T-cell (primary cell): ENCODE data around the gene FOXP1. TPM values are rescaled to one million over a fixed set of nuclear protein-coding genes. Genes with fewer than 3 reads are reported as not detected.
"Not testable (repeated sequence)": the region's sequence is repeated elsewhere in the genome, so short reads cannot be mapped to it uniquely, and the experiment has no call there.

Source experiments
- ATAC-seq, 4 experiments: fragments of 200-7000 bp in 3 of 4; fragments of 150-1000 bp in 1 of 4; cut with Tn5 transposase; replicated peaks in 1 of 4; 1 replicate in 3 of 4; 2 replicates in 1 of 4; pipeline ENCODE4 v1.10.0; 2021; ENCODE audit warnings: moderate library complexity in 3 of 4, mild to moderate bottlenecking in 2 of 4, moderate number of reproducible peaks in 1 of 4
- CTCF ChIA-PET, 2 donors: fragments of 300-600 bp; sonication (Branson Sonifier 250); formaldehyde crosslinking; loops; one replicate each; lab custom pipeline; 2022; ENCODE audit warnings: antibody characterized with exemption in 2 of 2; lab: Charles Lee
- POLR2A ChIA-PET, 2 donors: fragments of 300-600 bp; sonication (Branson Sonifier 250); formaldehyde crosslinking; loops; one replicate each; lab custom pipeline; 2022; ENCODE audit warnings: antibody characterized with exemption in 2 of 2; lab: Charles Lee
- DNase-seq, 35 experiments: peaks; one replicate each; pipeline versions ENCODE4 v3.0.0 to v3.0.0-alpha.2; 2013 to 2023
- H3K27ac ChIP-seq: one replicate; pipeline ENCODE4 v1.5.1; 2013; ENCODE audit warnings: low read length
- H3K27me3 ChIP-seq, 2 experiments: replicated peaks in 1 of 2; 1 replicate in 1 of 2; 2 replicates in 1 of 2; pipeline versions ENCODE4 v1.6.1 to v1.7.0; 2013; ENCODE audit warnings: low read length in 1 of 2, mixed read lengths in 1 of 2; ENCODE audit not compliant: control insufficient read depth in 2 of 2, insufficient read depth in 2 of 2; ENCODE audit errors: extremely low read depth in 1 of 2
- H3K36me3 ChIP-seq, 2 donors: 1 replicate in 1 of 2; 2 replicates in 1 of 2; pipeline versions ENCODE4 v1.6.1 to v1.7.0; 2013; ENCODE audit warnings: low read length in 1 of 2; ENCODE audit not compliant: control insufficient read depth in 2 of 2, insufficient read depth in 1 of 2; ENCODE audit errors: extremely low read depth in 1 of 2
- H3K4me1 ChIP-seq, 2 experiments: 1 replicate in 1 of 2; 2 replicates in 1 of 2; pipeline versions ENCODE4 v1.6.1 to v1.7.0; 2013; ENCODE audit warnings: low read length in 2 of 2, mixed read lengths in 1 of 2; ENCODE audit not compliant: insufficient read depth in 2 of 2, control insufficient read depth in 1 of 2; ENCODE audit errors: extremely low read depth in 1 of 2
- H3K4me3 ChIP-seq, 2 donors: 1 replicate in 1 of 2; 2 replicates in 1 of 2; pipeline versions ENCODE4 v1.5.1 to v1.7.0; 2013; ENCODE audit warnings: mild to moderate bottlenecking in 2 of 2, low read length in 1 of 2, moderate library complexity in 1 of 2; ENCODE audit not compliant: control insufficient read depth in 1 of 2; ENCODE audit errors: extremely low read depth in 1 of 2
- H3K9me3 ChIP-seq: 2 replicates; pipeline ENCODE4 v1.7.0; 2013
- H3K27ac Mint-ChIP-seq, 2 donors: one replicate each; pipeline ENCODE4 v1.8.0; 2020 to 2021; ENCODE audit warnings: mild to moderate bottlenecking in 2 of 2, mixed read lengths in 2 of 2
- H3K27me3 Mint-ChIP-seq, 2 donors: one replicate each; pipeline ENCODE4 v1.8.0; 2021 to 2022; ENCODE audit warnings: mixed read lengths in 2 of 2
- H3K36me3 Mint-ChIP-seq: one replicate; pipeline ENCODE4 v1.8.0; 2021; ENCODE audit warnings: mixed read lengths
- H3K4me1 Mint-ChIP-seq, 3 donors: one replicate each; pipeline ENCODE4 v1.8.0; 2020 to 2022; ENCODE audit warnings: mixed read lengths in 3 of 3, mild to moderate bottlenecking in 1 of 3
- H3K4me3 Mint-ChIP-seq, 3 donors: one replicate each; pipeline ENCODE4 v1.8.0; 2020 to 2022; ENCODE audit warnings: mild to moderate bottlenecking in 3 of 3, mixed read lengths in 3 of 3, moderate library complexity in 3 of 3
- H3K9me3 Mint-ChIP-seq, 3 donors: one replicate each; pipeline ENCODE4 v1.8.0; 2020 to 2022; ENCODE audit warnings: mixed read lengths in 3 of 3
- WGBS: methylation state at CpG from one replicate; pipeline ENCODE4 v1.1.5; 2013; ENCODE audit warnings: missing lambda C conversion rate; ENCODE audit not compliant: insufficient coverage; 5-methylcytosine and 5-hydroxymethylcytosine counted together
- total RNA-seq, 35 experiments: library from RNA in 6 of 35; stranded (reverse) in 6 of 35; fragments of 120-200 nt in 1 of 35; gene quantifications; one replicate each; pipeline versions ENCODE4 v1.2.1 to v1.2.4 and lab custom pipeline; 2013 to 2026

Gene FOXP1
- total RNA-seq, 5 donors from 2014 or later (not counting 1 experiment from before 2014, with no cell fraction given), result 258 to 586 (median 290) TPM

DNA sequence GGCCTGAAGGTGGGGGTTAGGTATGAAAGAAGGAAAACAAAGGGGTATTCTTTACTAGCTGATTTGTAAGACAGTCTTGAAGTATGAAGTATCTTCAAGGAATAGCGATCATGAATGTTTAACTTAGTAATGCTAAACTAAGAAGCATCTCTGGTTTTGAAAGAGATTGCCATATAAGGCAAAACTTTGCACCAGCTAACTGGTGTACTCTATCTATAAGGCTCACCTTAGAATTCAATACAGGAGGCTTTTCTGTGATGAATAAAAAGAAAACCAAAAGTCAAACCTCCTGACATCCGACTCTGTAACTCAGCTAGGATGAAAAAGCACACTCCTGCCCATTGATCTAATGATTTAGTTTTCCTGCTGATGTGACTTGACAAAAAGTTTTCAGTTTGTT is 54.7 kb downstream of the FOXP1 start:
- Histone ChIP-seq H3K27me3 (no peaks in the 10 kb centered on the region), H3K36me3 (no peaks in the 10 kb centered on the region), H3K27ac (no peak overlapping the region), H3K4me1 (no peaks in the 10 kb centered on the region), H3K9me3 (no peaks in the 10 kb centered on the region), H3K4me3 (no peak overlapping the region)
- WGBS, result no CpG with 5 or more reads among the region's 2 CpGs
- ChIA-PET CTCF (no interaction called here), POLR2A (interaction anchor here (0.6 to 0.8 kb wide), 2 partner anchors 51 to 82 kb away, joined by 3 to 4 read pairs; no protein-coding TSS in a partner anchor)
- Mint-ChIP-seq H3K27me3 (no peaks in the 10 kb centered on the region), H3K4me3 (no peak overlapping the region), H3K9me3 (no peaks in the 10 kb centered on the region), H3K36me3 (peaks cover 18% of the 10 kb centered on the region), H3K4me1 (peaks cover 13 to 27% (median 18%) of the 10 kb centered on the region in 3 donors), H3K27ac (no peak overlapping the region)
- DNase-seq, result no peak
- ATAC-seq, result peak in 2 of 4 experiments; percentile 41 to 43

DNA sequence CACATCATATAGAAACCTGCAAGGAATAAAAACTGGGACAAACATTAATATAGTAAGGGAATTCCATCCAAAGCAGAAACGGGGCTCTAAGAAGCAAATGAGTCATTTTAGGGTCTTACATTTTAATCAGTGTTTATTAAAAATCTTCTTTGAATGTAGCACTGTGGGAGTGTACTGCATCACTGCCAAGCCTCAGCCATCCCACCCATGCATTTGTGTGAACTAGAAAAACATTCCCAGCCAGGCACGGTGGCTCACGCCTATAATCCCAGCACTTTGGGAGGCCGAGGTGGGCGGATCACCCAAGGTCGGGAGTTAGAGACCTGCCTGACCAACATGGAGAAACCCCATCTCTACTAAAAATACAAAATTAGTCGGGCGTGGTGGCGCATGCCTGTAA is 57.1 kb downstream of the FOXP1 start:
- Mint-ChIP-seq H3K4me1 (peaks cover 13 to 22% (median 18%) of the 10 kb centered on the region in 3 donors), H3K36me3 (peaks cover 16% of the 10 kb centered on the region)
- H3K4me1 ChIP-seq, H3K9me3 ChIP-seq, CTCF ChIA-PET, H3K9me3 Mint-ChIP-seq, ATAC-seq, H3K4me3 Mint-ChIP-seq, H3K4me3 ChIP-seq, H3K27me3 ChIP-seq, H3K27ac ChIP-seq, DNase-seq, H3K27me3 Mint-ChIP-seq, H3K36me3 ChIP-seq, H3K27ac Mint-ChIP-seq, POLR2A ChIA-PET: not testable (repeated sequence)
- WGBS, result no CpG with 5 or more reads among the region's 9 CpGs

DNA sequence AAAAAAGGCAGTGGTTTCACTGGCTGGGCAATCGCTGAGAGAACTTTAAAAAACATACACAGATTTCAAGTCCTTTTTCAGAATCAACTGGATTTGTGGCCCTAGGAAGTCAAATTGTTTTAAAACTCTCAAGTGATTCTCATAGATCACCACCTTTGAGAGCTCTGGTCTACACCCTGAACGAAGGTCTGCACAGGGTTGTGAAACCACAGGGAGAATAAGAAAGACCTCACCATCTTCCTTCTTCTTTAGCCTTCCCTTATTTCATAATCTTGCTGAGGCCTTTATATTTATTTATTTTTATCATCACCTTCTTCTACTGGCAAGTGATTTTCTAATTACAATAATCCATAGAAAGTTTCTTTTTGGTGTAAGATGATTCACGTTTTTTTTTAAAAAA is 58.1 kb downstream of the FOXP1 start:
- ATAC-seq (no peak), DNase-seq (no peak)
- ChIA-PET CTCF (no interaction called here), POLR2A (no interaction called here)
- Mint-ChIP-seq H3K9me3 (no peaks in the 10 kb centered on the region), H3K36me3 (peaks cover 13% of the 10 kb centered on the region), H3K27ac (no peak overlapping the region), H3K27me3 (no peaks in the 10 kb centered on the region), H3K4me1 (peaks cover 18 to 24% (median 19%) of the 10 kb centered on the region in 3 donors), H3K4me3 (no peak overlapping the region)
- Histone ChIP-seq H3K9me3 (no peaks in the 10 kb centered on the region), H3K4me3 (no peak overlapping the region), H3K4me1 (no peaks in the 10 kb centered on the region), H3K36me3 (no peaks in the 10 kb centered on the region), H3K27ac (no peak overlapping the region), H3K27me3 (no peaks in the 10 kb centered on the region)
- 100% methylated on average over 1 of the region's 3 CpGs for WGBS

- H3K9me3 Mint-ChIP-seq, result no peaks in the 10 kb centered on the region
- CTCF ChIA-PET, result no interaction called here
- no peak overlapping the region for H3K27ac ChIP-seq
These were observed 58.9 kb downstream of the FOXP1 start for GRCh38 chr3:71524672-71525071.

GRCh38 chr3:71523628-71524027 is 59.9 kb downstream of the FOXP1 start:
- WGBS, result no CpG with 5 or more reads among the region's 4 CpGs
- no peak overlapping the region for H3K4me3 ChIP-seq
- no peaks in the 10 kb centered on the region for H3K27me3 ChIP-seq
- H3K27ac Mint-ChIP-seq, result no peak overlapping the region
- no peaks in the 10 kb centered on the region for H3K27me3 Mint-ChIP-seq
- H3K27ac ChIP-seq, result no peak overlapping the region
- POLR2A ChIA-PET, result interaction anchor here in 1 of 2 donors (0.6 kb wide), 1 partner anchor 9 kb away, joined by 5 read pairs; no protein-coding TSS in a partner anchor
- H3K4me1 ChIP-seq, result no peaks in the 10 kb centered on the region
- CTCF ChIA-PET, result no interaction called here
- H3K4me3 Mint-ChIP-seq, result no peak overlapping the region
- peaks cover 15% of the 10 kb centered on the region for H3K36me3 Mint-ChIP-seq
- no peaks in the 10 kb centered on the region for H3K9me3 ChIP-seq
- DNase-seq (no peak), ATAC-seq (no peak)
- no peaks in the 10 kb centered on the region for H3K9me3 Mint-ChIP-seq
- peaks cover 8 to 12% (median 11%) of the 10 kb centered on the region in 3 donors for H3K4me1 Mint-ChIP-seq
- H3K36me3 ChIP-seq, result no peaks in the 10 kb centered on the region

More at GRCh38 chr3:71524672-71525071, 58.9 kb downstream of the FOXP1 start:
- Mint-ChIP-seq H3K4me3 (no peak overlapping the region), H3K27ac (no peak overlapping the region), H3K4me1 (peaks cover 16 to 21% (median 19%) of the 10 kb centered on the region in 3 donors), H3K27me3 (no peaks in the 10 kb centered on the region), H3K36me3 (peaks cover 13% of the 10 kb centered on the region)
- POLR2A ChIA-PET, result no interaction called here
- no peaks in the 10 kb centered on the region for H3K9me3 ChIP-seq
- 100% methylated on average over 3 of the region's 7 CpGs for whole genome bisulfite sequencing
- H3K27me3 ChIP-seq, result no peaks in the 10 kb centered on the region
- no peak overlapping the region for H3K4me3 ChIP-seq
- DNase-seq (no peak), ATAC-seq (no peak)
- no peaks in the 10 kb centered on the region for H3K36me3 ChIP-seq
- no peaks in the 10 kb centered on the region for H3K4me1 ChIP-seq

- ChIA-PET CTCF (no interaction called here), POLR2A (no interaction called here)
- no peaks in the 10 kb centered on the region for H3K27me3 Mint-ChIP-seq
- no peak overlapping the region for H3K4me3 Mint-ChIP-seq
- no peak for ATAC-seq
- H3K9me3 Mint-ChIP-seq, result no peaks in the 10 kb centered on the region
- Histone ChIP-seq H3K4me3 (no peak overlapping the region), H3K9me3 (no peaks in the 10 kb centered on the region), H3K27me3 (no peaks in the 10 kb centered on the region), H3K36me3 (no peaks in the 10 kb centered on the region), H3K27ac (no peak overlapping the region), H3K4me1 (no peaks in the 10 kb centered on the region)
- peaks cover 13% of the 10 kb centered on the region for H3K36me3 Mint-ChIP-seq
- peaks cover 0 to 6% (median 6%) of the 10 kb centered on the region in 3 donors for H3K4me1 Mint-ChIP-seq
- H3K27ac Mint-ChIP-seq, result no peak overlapping the region
- DNase-seq, result no peak
- WGBS, result 99% methylated on average over 6 of the region's 7 CpGs
These were observed 61.3 kb downstream of the FOXP1 start for GRCh38 chr3:71521940-71522876.
